Lung (tissue), 12 donors: ENCODE results near the gene FNDC11. TPM values are rescaled to one million over a fixed set of nuclear protein-coding genes. Genes with fewer than 3 reads are reported as not detected.

Experiments used
- ATAC-seq: fragments of 200-7000 bp; cut with Tn5 transposase; one replicate; pipeline ENCODE4 v1.9.1; 2020; ENCODE audit warnings: moderate number of reproducible peaks; ENCODE audit not compliant: insufficient read depth, low FRiP score
- DNase-seq, 3 donors: peaks; one replicate each; pipeline ENCODE4 v3.0.0-alpha.2; 2013 to 2017
- H3K27ac ChIP-seq, 2 donors: one replicate each; pipeline ENCODE4 v1.5.1; 2013; ENCODE audit warnings: mild to moderate bottlenecking in 2 of 2, moderate library complexity in 2 of 2, control low read depth in 1 of 2, inconsistent platforms in 1 of 2, low read depth in 1 of 2, low read length in 1 of 2
- H3K27me3 ChIP-seq, 3 donors: one replicate each; pipeline ENCODE4 v1.5.1; 2013; ENCODE audit warnings: low read length in 2 of 3; ENCODE audit not compliant: control insufficient read depth in 3 of 3, insufficient read depth in 3 of 3
- H3K36me3 ChIP-seq, 4 donors: one replicate each; pipeline ENCODE4 v1.5.1; 2013; ENCODE audit warnings: low read length in 4 of 4, mild to moderate bottlenecking in 1 of 4, moderate library complexity in 1 of 4; ENCODE audit not compliant: control insufficient read depth in 4 of 4, insufficient read depth in 4 of 4
- H3K4me1 ChIP-seq, 5 donors: one replicate each; pipeline ENCODE4 v1.5.1; 2013; ENCODE audit warnings: low read length in 5 of 5, mild to moderate bottlenecking in 2 of 5, moderate library complexity in 1 of 5; ENCODE audit not compliant: control insufficient read depth in 5 of 5, insufficient read depth in 5 of 5
- H3K4me3 ChIP-seq: one replicate; pipeline ENCODE4 v1.5.1; 2013; ENCODE audit warnings: mild to moderate bottlenecking, control low read depth, moderate library complexity
- H3K9ac ChIP-seq, 2 donors: one replicate each; pipeline ENCODE4 v1.5.1; 2013; ENCODE audit warnings: low read length in 2 of 2, control low read depth in 1 of 2; ENCODE audit not compliant: insufficient read depth in 1 of 2
- H3K9me3 ChIP-seq, 4 donors: one replicate each; pipeline ENCODE4 v1.5.1; 2013; ENCODE audit warnings: low read length in 3 of 4, mild to moderate bottlenecking in 1 of 4, moderate library complexity in 1 of 4; ENCODE audit not compliant: control insufficient read depth in 4 of 4, insufficient read depth in 3 of 4
- WGBS, 2 donors: extraction: QIAGEN DNeasy Blood & Tissue Kit; methylation state at CpG; one replicate each; pipeline ENCODE4 v1.1.7; 2013; 5-methylcytosine and 5-hydroxymethylcytosine counted together
- polyA plus RNA-seq, 2 donors: library from polyadenylated mRNA; stranded (reverse); fragments of 200-250 nt; gene quantifications; one replicate each; pipeline ENCODE4 v1.2.1, GENCODE V29; 2013
- total RNA-seq, 2 donors: library from RNA; depleted of rRNA in 1 of 2; stranded (reverse); fragments of >200 nt in 1 of 2; gene quantifications; one replicate each; pipeline ENCODE4 v1.2.1, GENCODE V29; 2014 to 2021
- TF ChIP-seq, protein P1 (sequence below): IDR thresholded peaks from 2 replicates; pipeline ENCODE4 v1.5.1; 2012; ENCODE audit warnings: mild to moderate bottlenecking; ENCODE audit errors: control extremely low read depth, extremely low read depth
- donor health status: control.
- donor health status: control.
- donor health status: Bipolar disorder and iron deficiency.
- donor health status: healthy.
- donor health status: DM: yes; HTN: yes; CAD: no.

Gene FNDC11
- total and polyA plus RNA-seq, 4 donors = 1.0 to 3.2 (median 2.3) TPM

DNA sequence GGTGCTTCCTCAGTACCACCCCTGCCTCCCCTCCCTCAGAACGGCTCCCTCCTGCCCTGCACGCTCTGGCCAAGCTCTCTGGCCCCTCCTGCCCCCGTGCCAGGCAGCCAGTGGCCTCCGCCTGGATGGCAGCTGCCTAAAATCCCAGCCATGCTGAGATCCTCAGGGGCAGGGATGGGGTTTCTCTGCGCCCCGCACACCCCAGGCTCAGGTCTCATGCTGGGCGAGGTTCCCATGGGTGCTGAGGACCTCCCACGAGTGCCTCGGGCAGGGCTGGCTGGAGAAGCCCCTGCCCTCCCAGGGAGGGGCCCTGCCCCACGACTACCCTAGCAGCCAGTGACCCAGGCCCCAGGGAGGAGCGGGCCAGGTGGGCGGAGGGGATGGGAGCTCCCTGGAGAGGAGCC is 19.5 kb upstream of the FNDC11 start:
- Histone ChIP-seq H3K36me3 (no peaks in the 10 kb centered on the region), H3K9me3 (no peaks in the 10 kb centered on the region), H3K9ac (no peak overlapping the region), H3K27ac (peak overlapping the region in 1 of 2 donors; percentile 42), H3K27me3 (peaks cover 0 to 10% (median 5%) of the 10 kb centered on the region in 3 donors), H3K4me1 (peaks cover 0 to 10% (median 0%) of the 10 kb centered on the region in 5 donors), H3K4me3 (no peak overlapping the region)
- TF ChIP-seq, protein P1, sequence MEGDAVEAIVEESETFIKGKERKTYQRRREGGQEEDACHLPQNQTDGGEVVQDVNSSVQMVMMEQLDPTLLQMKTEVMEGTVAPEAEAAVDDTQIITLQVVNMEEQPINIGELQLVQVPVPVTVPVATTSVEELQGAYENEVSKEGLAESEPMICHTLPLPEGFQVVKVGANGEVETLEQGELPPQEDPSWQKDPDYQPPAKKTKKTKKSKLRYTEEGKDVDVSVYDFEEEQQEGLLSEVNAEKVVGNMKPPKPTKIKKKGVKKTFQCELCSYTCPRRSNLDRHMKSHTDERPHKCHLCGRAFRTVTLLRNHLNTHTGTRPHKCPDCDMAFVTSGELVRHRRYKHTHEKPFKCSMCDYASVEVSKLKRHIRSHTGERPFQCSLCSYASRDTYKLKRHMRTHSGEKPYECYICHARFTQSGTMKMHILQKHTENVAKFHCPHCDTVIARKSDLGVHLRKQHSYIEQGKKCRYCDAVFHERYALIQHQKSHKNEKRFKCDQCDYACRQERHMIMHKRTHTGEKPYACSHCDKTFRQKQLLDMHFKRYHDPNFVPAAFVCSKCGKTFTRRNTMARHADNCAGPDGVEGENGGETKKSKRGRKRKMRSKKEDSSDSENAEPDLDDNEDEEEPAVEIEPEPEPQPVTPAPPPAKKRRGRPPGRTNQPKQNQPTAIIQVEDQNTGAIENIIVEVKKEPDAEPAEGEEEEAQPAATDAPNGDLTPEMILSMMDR = no peak
- DNase-seq (no peak), ATAC-seq (no peak)
- 66 to 77% methylated on average over 12 of the region's 12 CpGs for WGBS, 2 donors

DNA sequence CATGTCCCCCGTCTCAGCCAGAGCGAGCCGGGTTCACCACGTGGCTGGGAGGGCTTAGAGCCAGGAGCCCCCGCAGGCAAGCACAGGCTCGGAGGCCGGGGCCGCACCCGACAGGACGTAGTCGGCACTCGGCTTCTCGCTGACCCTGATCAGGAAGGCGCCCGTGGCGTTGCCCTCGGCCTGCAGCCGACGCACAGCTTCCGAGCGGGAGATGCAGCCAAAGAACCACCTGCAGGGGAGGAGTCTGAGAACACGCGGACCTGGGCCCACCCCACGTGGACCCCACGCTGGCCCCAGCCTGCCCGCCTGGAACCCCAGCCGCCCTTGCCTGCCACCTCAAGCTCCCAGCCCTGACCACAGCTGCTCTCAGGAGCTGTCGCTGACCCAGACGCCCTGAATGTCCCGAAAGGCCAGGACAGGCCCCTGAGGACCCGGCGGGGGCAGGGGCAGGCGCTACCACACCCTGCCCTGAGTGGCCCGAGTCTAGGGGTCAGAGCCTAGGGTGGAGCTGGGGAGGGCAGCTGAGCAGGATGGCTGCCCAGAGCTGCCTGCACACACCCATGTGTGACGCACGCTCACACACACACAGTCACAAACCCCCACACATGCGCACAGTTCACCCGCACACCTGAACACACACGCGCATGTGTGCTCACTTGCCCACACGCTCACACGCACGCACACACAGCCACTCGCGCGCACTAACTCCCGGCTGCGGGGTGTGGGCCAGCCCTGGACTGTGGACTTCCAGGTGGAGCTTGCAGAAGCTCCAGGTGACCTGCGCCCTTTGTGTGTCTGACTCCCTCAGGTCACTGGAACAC is 18.9 kb upstream of the FNDC11 start:
- DNase-seq = no peak
- WGBS, 2 donors = 66 to 79% methylated on average over 44 to 49 of the region's 49 CpGs
- ATAC-seq = no peak
- no peak overlapping the region for H3K4me3 ChIP-seq
- H3K9ac ChIP-seq = no peak overlapping the region
- peaks cover 0 to 10% (median 5%) of the 10 kb centered on the region in 3 donors for H3K27me3 ChIP-seq
- no peaks in the 10 kb centered on the region for H3K9me3 ChIP-seq
- TF ChIP-seq, protein P1 = no peak
- H3K27ac ChIP-seq = no peak overlapping the region
- no peaks in the 10 kb centered on the region for H3K36me3 ChIP-seq
- H3K4me1 ChIP-seq = peaks cover 0 to 9% (median 0%) of the 10 kb centered on the region in 5 donors

DNA sequence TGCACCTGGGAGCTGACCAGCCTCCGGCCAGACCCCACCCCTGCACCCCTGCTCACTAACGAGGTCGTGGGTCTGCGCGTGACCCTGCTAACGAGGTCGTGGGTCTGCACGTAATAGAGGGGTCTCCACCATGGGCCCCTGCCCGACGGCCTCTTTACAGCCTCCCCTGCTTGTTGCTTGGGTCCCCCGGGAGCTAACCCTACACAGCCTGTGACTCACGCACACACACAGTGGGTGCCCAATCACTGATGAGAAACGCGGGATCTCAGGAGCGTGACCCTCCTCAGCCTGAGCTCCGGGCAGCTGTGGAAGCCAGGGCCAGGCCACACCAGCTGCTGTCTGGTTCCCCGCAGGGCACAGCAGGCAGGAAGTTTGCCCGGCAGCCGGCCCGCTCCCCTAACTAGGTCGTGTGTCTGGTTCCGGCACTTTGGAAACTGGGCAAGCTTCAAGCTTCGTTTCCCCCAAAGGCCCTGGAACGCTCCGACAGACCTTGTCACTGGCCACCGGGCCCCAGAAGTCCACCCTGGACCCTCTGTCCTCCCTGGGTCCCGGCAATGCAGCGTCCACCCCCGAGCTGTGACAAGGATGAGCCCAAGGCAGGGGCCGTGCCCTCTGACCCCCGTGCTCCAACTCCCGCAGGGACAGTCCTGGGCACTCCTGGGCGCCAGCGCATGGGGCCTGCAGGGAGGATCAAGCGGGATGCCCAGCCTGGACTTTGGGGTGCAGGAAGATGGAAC is 17.6 kb upstream of the FNDC11 start:
- 64 to 84% methylated on average over 35 of the region's 35 CpGs for WGBS, 2 donors
- no peak for DNase-seq

More for the DNA sequence above, 17.6 kb upstream of the FNDC11 start:
- no peaks in the 10 kb centered on the region for H3K9me3 ChIP-seq
- TF ChIP-seq, protein P1 = no peak
- H3K27ac ChIP-seq = peak overlapping the region in 1 of 2 donors; percentile 6
- no peak overlapping the region for H3K9ac ChIP-seq
- no peak for ATAC-seq
- H3K4me1 ChIP-seq = peaks cover 0 to 9% (median 0%) of the 10 kb centered on the region in 5 donors
- H3K27me3 ChIP-seq = peaks cover 0 to 10% (median 5%) of the 10 kb centered on the region in 3 donors
- H3K4me3 ChIP-seq = no peak overlapping the region
- H3K36me3 ChIP-seq = no peaks in the 10 kb centered on the region
